K562 (cell line): Measurements from ENCODE around the gene PLEKHA7. TPM values are rescaled to one million over a fixed set of nuclear protein-coding genes. Genes with fewer than 3 reads are reported as not detected.

Source experiments
- ATAC-seq: fragments of 200-7000 bp; cut with Tn5 transposase; 3 replicates; pipeline ENCODE4 v1.9.1; 2020; ENCODE audit warnings: moderate library complexity
- BruUV-seq: library from RNA; stranded (reverse); fragments of 400-500 nt; replicated peaks from 2 replicates; lab custom pipeline; 2021; lab: Mats Ljungman, UMichigan
- CTCF ChIA-PET: fragments of 300-600 bp; formaldehyde crosslinking; extraction: SDS; loops from one replicate; lab custom pipeline; 2021; ENCODE audit warnings: low intra/inter-chr PET ratio; lab: Yijun Ruan, JAX
- POLR2A ChIA-PET: fragments of 300-600, 350-650 bp; sonication (Branson Sonifier 250); formaldehyde crosslinking; extraction: SDS; loops from one replicate; lab custom pipeline; 2021; ENCODE audit warnings: antibody characterized with exemption, inconsistent platforms; lab: Yijun Ruan, JAX
- DNase-seq, 4 experiments: peaks; one replicate each; pipeline versions ENCODE4 v3.0.0 to v3.0.0-alpha.2; 2011 to 2018; ENCODE audit warnings: low spot score in 3 of 4, mixed read lengths in 3 of 4; ENCODE audit errors: extremely low read depth in 1 of 4
- FAIRE-seq: peaks from 2 replicates; lab custom pipeline; 2011; peaks lifted over from hg19 to GRCh38; lab: Jason Lieb, UNC
- H2AFZ ChIP-seq: 2 replicates; pipeline ENCODE4 v1.6.0; 2011; ENCODE audit warnings: low read depth, low read length, control low read depth, inconsistent platforms
- H3K27ac ChIP-seq: fragments of 200-600 bp; 3 replicates; pipeline ENCODE4 v1.8.0; 2011; ENCODE audit warnings: low read depth, mild to moderate bottlenecking, control low read depth, inconsistent platforms, low read length, moderate library complexity, mixed read lengths; ENCODE audit errors: extremely low read depth
- H3K27me3 ChIP-seq, 2 experiments: fragments of 300-600 bp in 1 of 2; 2 replicates in 1 of 2; 3 replicates in 1 of 2; pipeline versions ENCODE4 v1.6.0 to v1.8.0; 2011; ENCODE audit warnings: inconsistent platforms in 2 of 2, low read length in 2 of 2, mild to moderate bottlenecking in 1 of 2, mixed read lengths in 1 of 2, moderate library complexity in 1 of 2; ENCODE audit not compliant: control insufficient read depth in 2 of 2, insufficient read depth in 2 of 2
- H3K36me3 ChIP-seq: fragments of 300-600 bp; 3 replicates; pipeline ENCODE4 v1.8.0; 2011; ENCODE audit warnings: mild to moderate bottlenecking, low read length, inconsistent platforms; ENCODE audit not compliant: control insufficient read depth, insufficient read depth
- H3K4me1 ChIP-seq, 2 experiments: fragments of 200-600 bp in 1 of 2; replicated peaks in 1 of 2; 2 replicates in 1 of 2; 3 replicates in 1 of 2; pipeline versions ENCODE4 v1.5.1 to v1.8.0; 2011; ENCODE audit warnings: inconsistent platforms in 2 of 2, low read length in 2 of 2, mild to moderate bottlenecking in 1 of 2, mixed read lengths in 1 of 2, moderate library complexity in 1 of 2; ENCODE audit not compliant: control insufficient read depth in 2 of 2, insufficient read depth in 2 of 2
- H3K4me2 ChIP-seq: 2 replicates; pipeline ENCODE4 v1.6.1; 2011; ENCODE audit warnings: low read length, control low read depth, inconsistent platforms, mixed read lengths; ENCODE audit not compliant: insufficient read depth
- H3K4me3 ChIP-seq: fragments of 200-600 bp; sonication (generic), shearing (Covaris generic); 2 replicates; pipeline ENCODE4 v1.5.1; 2016; ENCODE audit warnings: control low read depth, inconsistent platforms
- H3K79me2 ChIP-seq: fragments of 200-600 bp; 3 replicates; pipeline ENCODE4 v1.8.0; 2011; ENCODE audit warnings: low read length, inconsistent platforms; ENCODE audit not compliant: control insufficient read depth, insufficient read depth
- H3K9ac ChIP-seq, 2 experiments: 2 replicates each; pipeline versions ENCODE4 v1.6.0 to v1.6.1; 2011; ENCODE audit warnings: low read depth in 2 of 2, low read length in 2 of 2, control low read depth in 1 of 2, inconsistent platforms in 1 of 2, mild to moderate bottlenecking in 1 of 2, mixed read lengths in 1 of 2; ENCODE audit not compliant: insufficient read depth in 1 of 2
- H3K9me1 ChIP-seq: one replicate; pipeline ENCODE4 v1.6.0; 2011; ENCODE audit warnings: inconsistent platforms, mild to moderate bottlenecking, low read length, moderate library complexity; ENCODE audit not compliant: control insufficient read depth, insufficient read depth
- H3K9me3 ChIP-seq: replicated peaks from 2 replicates; pipeline ENCODE4 v1.5.1; 2011; ENCODE audit warnings: low read depth, low read length, inconsistent platforms; ENCODE audit not compliant: control insufficient read depth, insufficient read depth
- H4K20me1 ChIP-seq: replicated peaks from 2 replicates; pipeline ENCODE4 v1.6.1; 2011; ENCODE audit warnings: low read length, inconsistent platforms, mixed read lengths; ENCODE audit not compliant: control insufficient read depth, insufficient read depth
- BRD9 ChIP-seq: fragments of 450-650 bp; IDR thresholded peaks from 2 replicates; pipeline ENCODE4 v1.6.1; 2018; ENCODE audit warnings: low read depth; ENCODE audit not compliant: partially characterized antibody
- LARP7 ChIP-seq: fragments of 450-650 bp; IDR thresholded peaks from 2 replicates; pipeline ENCODE4 v1.6.1; 2016
- TFAM ChIP-seq: fragments of 250-450 bp; sonication (Bioruptor Pico); conservative IDR thresholded peaks from 2 replicates; pipeline ENCODE4 v1.5.0; 2021; ENCODE audit warnings: mild to moderate bottlenecking, moderate library complexity
- ZNF764 ChIP-seq: fragments of 250-450 bp; sonication (Bioruptor Pico); IDR thresholded peaks from 2 replicates; pipeline ENCODE4 v1.4.0; 2020; ENCODE audit warnings: low read depth, mild to moderate bottlenecking, moderate library complexity
- WGBS: fragments of 100-300 bp; shearing (Covaris generic); methylation state at CpG from one replicate; pipeline ENCODE4 v1.1.6; 2016; ENCODE audit warnings: low coverage, mixed read lengths; ENCODE audit not compliant: insufficient coverage; ENCODE audit errors: missing lambda C conversion rate; 5-methylcytosine and 5-hydroxymethylcytosine counted together
- in situ Hi-C: fragments of 300-500 bp; cut with MboI; formaldehyde crosslinking; loops from 4 replicates; pipeline ENCODE4 v1.15.0; 2018; ENCODE audit warnings: inconsistent platforms, mixed read lengths
- intact Hi-C: fragments of 100-400 bp; cut with micrococcal nuclease; formaldehyde crosslinking; loops from 2 replicates; pipeline ENCODE4 v1.14.2; 2022
- polyA plus RNA-seq, 8 experiments: library from polyadenylated mRNA; depleted of rRNA in 4 of 8; stranded (reverse) in 5 of 8; unstranded in 3 of 8; fragments of >200 nt; fragmentation: Nextera tagmentation in 2 of 8; fragmentation: Illumina TruSeq in 1 of 8; extraction: Ambion mirVana in 2 of 8; extraction: Trizol in 1 of 8; gene quantifications; 2 replicates each; pipeline versions ENCODE4 v1.2.1 to v1.2.3, GENCODE V29; 2011 to 2014; ENCODE audit warnings: inconsistent platforms in 1 of 8, missing spikeins in 1 of 8
- total RNA-seq, 7 experiments: library from RNA; depleted of rRNA in 6 of 7; stranded (reverse); fragments of >200 nt in 6 of 7; fragmentation: Illumina TruSeq in 2 of 7; extraction: Trizol in 2 of 7; gene quantifications; 2 replicates each; pipeline versions ENCODE4 v1.2.1 to v1.2.3, GENCODE V29; 2011 to 2021; ENCODE audit warnings: low replicate concordance in 1 of 7
- TF ChIP-seq, protein P1 (sequence below): fragments of 250-450 bp; sonication (Bioruptor Pico); IDR thresholded peaks from 2 replicates; pipeline ENCODE4 v1.5.0; 2020; ENCODE audit warnings: mild to moderate bottlenecking, borderline replicate concordance

PLEKHA7 gene
- total and polyA plus RNA-seq, 9 of the 15 experiments (the other 6 are each of a cell fraction or from before 2014, with no cell fraction given) = 0.06 to 0.77 (median 0.20) TPM; not detected in 1

DNA sequence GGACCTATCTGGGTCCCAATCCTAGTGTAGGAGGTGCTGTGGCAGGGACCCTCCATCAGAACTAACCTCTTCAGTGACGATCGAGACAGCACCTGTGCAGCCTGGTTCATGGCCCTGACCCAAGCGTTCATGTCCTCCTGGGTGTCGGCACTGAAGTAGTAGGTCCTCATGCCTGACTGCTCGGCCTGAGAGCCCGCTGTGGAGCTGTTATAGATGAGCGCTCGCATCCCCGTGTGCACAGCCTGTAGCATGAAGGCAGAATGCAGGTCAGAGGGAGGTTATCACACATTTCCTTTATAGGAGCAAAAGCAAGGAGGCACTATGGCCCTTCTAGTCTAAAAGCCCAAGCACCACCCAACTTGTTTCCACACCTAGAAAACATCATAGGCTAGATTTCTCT, 172.7 kb downstream of the PLEKHA7 start (continued):
- TF ChIP-seq, protein P1, sequence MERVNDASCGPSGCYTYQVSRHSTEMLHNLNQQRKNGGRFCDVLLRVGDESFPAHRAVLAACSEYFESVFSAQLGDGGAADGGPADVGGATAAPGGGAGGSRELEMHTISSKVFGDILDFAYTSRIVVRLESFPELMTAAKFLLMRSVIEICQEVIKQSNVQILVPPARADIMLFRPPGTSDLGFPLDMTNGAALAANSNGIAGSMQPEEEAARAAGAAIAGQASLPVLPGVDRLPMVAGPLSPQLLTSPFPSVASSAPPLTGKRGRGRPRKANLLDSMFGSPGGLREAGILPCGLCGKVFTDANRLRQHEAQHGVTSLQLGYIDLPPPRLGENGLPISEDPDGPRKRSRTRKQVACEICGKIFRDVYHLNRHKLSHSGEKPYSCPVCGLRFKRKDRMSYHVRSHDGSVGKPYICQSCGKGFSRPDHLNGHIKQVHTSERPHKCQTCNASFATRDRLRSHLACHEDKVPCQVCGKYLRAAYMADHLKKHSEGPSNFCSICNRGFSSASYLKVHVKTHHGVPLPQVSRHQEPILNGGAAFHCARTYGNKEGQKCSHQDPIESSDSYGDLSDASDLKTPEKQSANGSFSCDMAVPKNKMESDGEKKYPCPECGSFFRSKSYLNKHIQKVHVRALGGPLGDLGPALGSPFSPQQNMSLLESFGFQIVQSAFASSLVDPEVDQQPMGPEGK (CRISPR knock-in tag) = no peak
- TF ChIP-seq BRD9 (no peak), TFAM (CRISPR knock-in tag) (no peak)

DNA sequence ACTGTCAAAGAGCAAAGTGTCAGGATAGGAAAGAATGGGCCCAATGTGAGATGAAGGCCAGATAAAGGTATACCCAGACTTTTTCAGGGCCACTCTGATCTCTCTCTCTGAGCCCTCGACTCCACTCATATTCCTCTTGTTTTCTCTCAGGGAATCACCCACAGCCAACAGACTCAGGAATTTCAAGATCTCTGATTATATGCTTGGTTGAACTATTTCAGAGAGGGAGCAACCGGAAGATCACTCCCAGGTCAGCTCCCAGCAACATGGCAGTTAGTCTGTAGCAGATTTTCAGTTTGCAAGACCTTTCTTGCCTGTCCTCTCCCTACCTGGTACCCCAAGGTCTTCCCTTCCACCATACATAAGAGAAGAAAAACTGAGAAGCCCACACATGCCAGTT, 173.3 kb downstream of the PLEKHA7 start:
- no peak for FAIRE-seq
- Histone ChIP-seq H4K20me1 (no peaks in the 10 kb centered on the region), H3K9ac (no peak overlapping the region), H2AFZ (no peak overlapping the region; the same call in 1 of the 2 replicates), H3K27me3 (no peaks in the 10 kb centered on the region), H3K9me1 (no peaks in the 10 kb centered on the region), H3K4me2 (no peak overlapping the region), H3K4me3 (no peak overlapping the region), H3K4me1 (no peaks in the 10 kb centered on the region; a peak in 2 of 5 replicates), H3K79me2 (no peaks in the 10 kb centered on the region), H3K9me3 (no peaks in the 10 kb centered on the region), H3K36me3 (no peaks in the 10 kb centered on the region), H3K27ac (no peak overlapping the region)
- ChIA-PET POLR2A (interaction anchor here (1.1 kb wide), 1 partner anchor 11 kb away, joined by 4 read pairs; no protein-coding TSS in a partner anchor), CTCF (no interaction called here)
- BruUV-seq = no TSS peak
- in situ Hi-C loops = no loop called here
- no peak for TF ChIP-seq ZNF764 (CRISPR knock-in tag)
- no peak for TF ChIP-seq LARP7
- 33% methylated on average over 2 of the region's 2 CpGs for WGBS
- intact Hi-C loops = no loop called here
- no peak for DNase-seq
- no peak for ATAC-seq
